GM10847 (cell line): ENCODE data around the gene ERG.

Experiments used
- POLR2A ChIP-seq: IDR thresholded peaks from 2 replicates; pipeline ENCODE4 v1.6.1; 2011; ENCODE audit not compliant: insufficient read length; ENCODE audit errors: extremely low read depth

ERG gene

GRCh38 chr21:38490411-38491020 lies 7.8 kb downstream of the ERG start:
- TF ChIP-seq POLR2A = no peak

- no peak for TF ChIP-seq POLR2A
Observed at GRCh38 chr21:38489729-38490128, 8.5 kb downstream of the ERG start.

- no peak for TF ChIP-seq POLR2A
Observed at GRCh38 chr21:38489271-38489652, 9.0 kb downstream of the ERG start.

DNA sequence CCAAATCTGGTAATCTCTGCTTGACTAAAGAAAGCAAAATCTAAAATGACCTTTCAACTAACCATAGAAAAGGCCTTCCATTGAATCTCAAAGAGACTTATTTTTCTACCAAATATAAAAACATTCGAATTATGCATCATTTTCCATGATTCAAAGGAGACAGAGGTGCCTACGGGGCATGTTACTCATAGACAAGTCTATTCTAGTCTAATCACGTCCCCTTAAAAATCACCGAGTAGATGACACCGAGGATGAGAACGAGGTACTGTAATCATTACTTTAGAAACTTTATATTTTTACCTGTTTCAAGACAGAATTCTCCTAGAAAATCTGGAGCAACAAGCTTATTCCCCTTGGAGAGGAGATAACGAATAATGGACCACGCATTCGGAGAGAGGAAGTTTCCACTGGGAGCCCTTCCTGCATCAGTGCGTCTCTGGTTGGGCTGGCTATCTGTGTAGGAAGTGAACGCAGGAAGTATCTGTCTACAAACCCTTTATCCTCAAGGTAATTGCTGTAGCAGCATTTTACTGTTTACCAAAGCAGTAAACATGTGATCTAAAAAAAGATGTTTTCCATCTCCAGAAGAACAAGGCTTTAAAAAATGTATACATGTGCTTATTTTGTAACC lies 9.5 kb downstream of the ERG start:
- no peak for TF ChIP-seq POLR2A

- no peak for TF ChIP-seq POLR2A
Observed at GRCh38 chr21:38487901-38488639, 10.2 kb downstream of the ERG start.

DNA sequence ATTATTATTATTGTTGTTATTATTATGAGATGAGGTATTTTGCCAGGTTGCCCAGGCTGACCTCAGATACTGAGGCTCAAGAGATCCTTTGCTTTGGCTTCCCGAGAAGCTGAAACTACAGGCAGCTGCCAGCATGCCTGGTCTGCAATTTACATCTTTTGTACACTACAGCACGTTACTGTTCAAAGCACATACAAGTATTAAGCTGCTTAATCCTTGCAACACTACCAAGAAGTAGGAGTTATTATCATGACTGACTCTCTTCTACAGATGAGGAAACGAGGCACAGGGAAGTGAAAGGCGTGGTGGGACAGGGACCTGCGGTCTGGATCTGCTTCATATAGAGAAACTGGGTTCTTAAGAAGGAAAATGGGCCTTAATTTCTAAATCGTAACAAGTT lies 11.6 kb downstream of the ERG start:
- TF ChIP-seq POLR2A = no peak

DNA sequence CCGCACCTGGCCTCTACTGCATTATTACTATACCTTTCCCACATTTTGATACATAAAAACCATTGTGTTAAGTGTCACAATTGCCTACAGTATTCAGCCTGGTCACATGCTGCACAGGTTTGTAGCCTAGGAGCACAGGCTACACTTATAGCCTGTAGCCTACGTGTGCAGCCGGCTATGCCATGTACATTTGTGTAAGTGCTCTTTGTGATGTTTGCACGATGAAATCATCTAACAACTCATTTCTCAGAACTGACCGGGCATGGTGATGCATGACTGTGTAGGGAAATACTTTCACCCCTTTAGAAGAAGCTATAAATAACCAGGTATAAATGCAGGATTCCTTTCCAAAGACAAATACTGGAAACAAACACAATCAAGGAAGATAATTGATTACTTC lies 12.1 kb downstream of the ERG start:
- TF ChIP-seq POLR2A = no peak

GRCh38 chr21:38479641-38480525 lies 18.4 kb downstream of the ERG start:
- TF ChIP-seq POLR2A = no peak

DNA sequence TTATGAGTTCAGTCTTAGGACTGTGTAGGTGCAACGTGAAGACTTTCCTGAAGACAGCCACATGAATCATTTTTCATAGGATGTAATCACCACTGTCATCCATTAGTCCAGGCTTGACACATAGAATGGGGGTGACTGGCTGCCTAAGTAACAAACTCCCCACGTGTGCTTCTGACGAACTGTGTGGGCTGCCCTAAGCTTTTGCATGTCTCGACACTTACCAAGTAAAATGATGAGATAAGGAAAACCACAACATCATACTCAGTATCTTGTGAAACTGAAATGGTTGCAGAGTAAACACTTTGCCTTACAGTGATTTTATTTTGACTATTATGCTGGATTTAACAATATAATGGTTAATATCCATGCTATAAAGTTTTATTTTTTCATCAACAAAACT lies 19.5 kb downstream of the ERG start:
- TF ChIP-seq POLR2A = no peak

- TF ChIP-seq POLR2A = no peak
Observed at GRCh38 chr21:38477226-38477625, 21.1 kb downstream of the ERG start.

GRCh38 chr21:38476385-38476784 lies 21.9 kb downstream of the ERG start:
- TF ChIP-seq POLR2A = no peak

DNA sequence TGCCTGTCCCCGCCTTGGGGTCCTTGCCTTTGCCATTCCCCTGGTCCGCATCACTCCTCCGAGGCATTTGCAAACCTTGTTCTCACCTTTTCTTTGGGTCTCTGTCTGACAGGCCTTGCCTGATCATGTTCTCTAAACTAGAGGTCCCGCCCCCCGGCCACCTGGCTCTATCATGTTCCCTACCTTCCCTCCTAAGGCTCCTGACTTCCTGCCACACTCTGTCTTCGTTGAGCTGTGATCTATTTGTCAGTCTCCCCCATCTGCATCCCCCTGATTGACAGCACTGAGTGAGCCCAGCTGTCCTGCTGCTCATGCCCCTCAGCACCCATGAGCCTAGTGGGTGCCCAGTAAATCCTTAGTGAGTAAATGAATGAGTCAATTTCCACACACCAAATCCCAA lies 22.8 kb downstream of the ERG start:
- TF ChIP-seq POLR2A = no peak

- TF ChIP-seq POLR2A = no peak
Observed at GRCh38 chr21:38474796-38475195, 23.5 kb downstream of the ERG start.

GRCh38 chr21:38474124-38474523 lies 24.2 kb downstream of the ERG start:
- TF ChIP-seq POLR2A = no peak

DNA sequence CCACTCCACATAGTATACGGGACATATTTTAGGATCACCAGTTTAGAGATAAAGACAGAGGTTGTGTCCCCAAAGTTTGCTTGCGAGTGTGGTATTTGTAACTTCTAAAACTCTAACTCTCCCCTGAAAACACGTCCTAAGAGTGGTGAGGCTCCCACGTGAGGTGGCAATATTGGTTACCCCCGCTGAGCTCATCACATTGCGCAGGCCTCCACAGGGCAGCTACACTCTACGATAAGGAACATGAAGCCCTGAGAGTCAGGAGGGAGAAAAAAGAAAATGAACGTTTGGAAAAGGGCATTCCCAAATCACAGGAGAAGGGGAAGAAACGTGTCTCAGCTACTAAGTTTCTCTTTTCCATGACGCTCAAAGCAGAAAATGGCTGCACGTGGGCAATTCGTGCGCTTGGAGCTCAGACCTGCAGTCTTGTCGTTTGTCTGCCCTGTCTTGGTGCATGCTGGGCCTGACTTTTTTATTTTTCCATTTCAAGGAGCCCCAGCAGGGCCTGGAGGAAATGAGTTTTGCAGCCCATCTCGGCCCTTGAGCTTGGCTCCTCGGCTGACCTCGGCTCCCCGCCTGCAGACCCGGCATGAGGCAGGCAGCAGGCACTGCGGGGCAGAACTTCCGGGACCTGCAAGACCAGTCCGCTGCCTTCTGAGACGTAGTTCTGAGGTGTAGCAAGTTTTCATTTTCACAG lies 25.7 kb downstream of the ERG start:
- no peak for TF ChIP-seq POLR2A
